Measurements from ENCODE around the gene COL1A2. TPM values are rescaled to one million over a fixed set of nuclear protein-coding genes. Genes with fewer than 3 reads are reported as not detected.

The COL1A2 gene
- total RNA-seq, 1 experiment from 2014 or later: 2,203 TPM

DNA sequence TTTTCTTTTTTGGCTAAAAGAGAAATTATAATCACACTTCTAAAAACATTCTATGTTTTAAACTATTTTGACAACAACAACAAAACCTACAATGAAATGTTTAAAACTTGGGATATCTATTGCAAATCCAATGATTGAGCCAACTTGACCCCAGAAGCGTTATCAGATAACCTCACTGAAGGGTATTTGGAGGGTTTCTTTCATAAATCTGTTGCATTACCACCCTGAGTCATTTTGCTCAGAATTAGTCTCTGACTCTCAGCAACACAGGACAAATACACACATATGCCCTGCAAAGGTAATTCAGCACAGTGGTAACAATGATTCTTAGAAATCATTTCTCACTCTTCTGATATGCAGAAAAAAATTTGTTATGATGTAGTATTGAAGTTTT, 2.3 kb upstream of the COL1A2 start:
- no peak for DNase-seq (ENCODE audit: low read depth in 1 of 2, low spot score in 2 of 2)
- Histone ChIP-seq H3K36me3 (peaks cover 27% of the 10 kb centered on the region), H3K9me3 (replicated peaks) (no peaks in the 10 kb centered on the region), H3K27ac (peak overlapping the region; percentile 78), H3K27me3 (replicated peaks) (no peaks in the 10 kb centered on the region), H3K4me3 (no peak overlapping the region), H3K4me1 (replicated peaks) (peaks cover 27% of the 10 kb centered on the region)

DNA sequence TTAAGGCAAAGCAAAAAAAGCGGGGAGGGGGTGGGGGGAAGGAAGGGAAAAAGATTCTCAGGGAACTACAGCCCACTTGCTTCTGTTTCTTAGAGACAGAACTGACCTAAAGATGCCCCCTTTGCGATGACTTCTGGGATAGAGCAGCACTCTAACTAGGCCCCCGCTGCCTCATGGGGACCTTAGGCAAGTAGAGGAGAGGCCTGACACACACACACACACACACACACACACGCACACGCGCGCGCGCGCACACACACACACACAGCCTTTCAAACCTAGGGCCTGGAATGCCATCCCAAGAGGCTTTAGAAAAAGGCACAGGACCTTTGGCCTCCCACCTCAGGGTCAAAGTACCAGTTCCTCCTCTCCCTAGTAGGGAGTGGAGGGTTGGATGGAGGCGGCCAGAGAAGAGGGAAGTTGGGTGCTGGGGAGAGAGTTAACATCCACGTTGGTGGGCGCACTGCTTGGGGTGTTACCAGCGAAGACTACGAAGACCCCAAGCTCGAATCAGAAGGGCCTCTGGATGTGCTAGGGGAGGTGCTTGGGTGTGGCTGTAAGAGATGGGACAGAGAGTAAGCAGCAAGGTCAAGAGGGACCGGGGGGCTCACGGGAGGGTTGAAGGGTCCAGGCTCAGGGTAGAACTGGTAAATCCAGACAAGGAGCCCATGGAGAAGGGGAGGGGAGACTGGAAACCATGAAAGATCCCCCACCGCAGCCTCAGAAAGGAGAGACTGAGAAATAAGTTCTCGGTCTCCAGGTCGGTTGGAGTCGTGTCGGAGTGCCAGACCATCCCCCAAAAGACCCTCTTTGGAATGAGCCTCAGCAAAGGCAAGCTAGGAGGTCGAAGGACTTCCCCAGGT, 1.2 kb upstream of the COL1A2 start:
- H3K4me1 ChIP-seq (replicated peaks): peaks cover 27% of the 10 kb centered on the region
- H3K27ac ChIP-seq: peak overlapping the region; percentile 78
- H3K4me3 ChIP-seq: peak overlapping the region; percentile 60
- no peaks in the 10 kb centered on the region for H3K27me3 ChIP-seq (replicated peaks)
- DNase-seq (ENCODE audit: low read depth in 1 of 2, low spot score in 2 of 2): peak in 1 of 2 experiments; percentile 44
- H3K36me3 ChIP-seq: peaks cover 38% of the 10 kb centered on the region
- H3K9me3 ChIP-seq (replicated peaks): no peaks in the 10 kb centered on the region

DNA sequence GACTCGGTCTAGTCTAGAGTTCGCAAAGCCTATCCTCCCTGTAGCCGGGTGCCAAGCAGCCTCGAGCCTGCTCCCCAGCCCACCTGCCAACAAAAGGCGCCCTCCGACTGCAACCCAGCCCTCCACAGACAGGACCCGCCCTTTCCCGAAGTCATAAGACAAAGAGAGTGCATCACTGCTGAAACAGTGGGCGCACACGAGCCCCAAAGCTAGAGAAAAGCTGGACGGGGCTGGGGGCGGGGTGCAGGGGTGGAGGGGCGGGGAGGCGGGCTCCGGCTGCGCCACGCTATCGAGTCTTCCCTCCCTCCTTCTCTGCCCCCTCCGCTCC, 622 bp upstream of the COL1A2 start:
- Histone ChIP-seq H3K4me1 (replicated peaks) (peaks cover 32% of the 10 kb centered on the region), H3K9me3 (replicated peaks) (no peaks in the 10 kb centered on the region), H3K27ac (peak overlapping the region; percentile 98), H3K27me3 (replicated peaks) (no peaks in the 10 kb centered on the region), H3K36me3 (peaks cover 44% of the 10 kb centered on the region), H3K4me3 (peak overlapping the region; percentile 60)
- DNase-seq (ENCODE audit: low read depth in 1 of 2, low spot score in 2 of 2): no peak

DNA sequence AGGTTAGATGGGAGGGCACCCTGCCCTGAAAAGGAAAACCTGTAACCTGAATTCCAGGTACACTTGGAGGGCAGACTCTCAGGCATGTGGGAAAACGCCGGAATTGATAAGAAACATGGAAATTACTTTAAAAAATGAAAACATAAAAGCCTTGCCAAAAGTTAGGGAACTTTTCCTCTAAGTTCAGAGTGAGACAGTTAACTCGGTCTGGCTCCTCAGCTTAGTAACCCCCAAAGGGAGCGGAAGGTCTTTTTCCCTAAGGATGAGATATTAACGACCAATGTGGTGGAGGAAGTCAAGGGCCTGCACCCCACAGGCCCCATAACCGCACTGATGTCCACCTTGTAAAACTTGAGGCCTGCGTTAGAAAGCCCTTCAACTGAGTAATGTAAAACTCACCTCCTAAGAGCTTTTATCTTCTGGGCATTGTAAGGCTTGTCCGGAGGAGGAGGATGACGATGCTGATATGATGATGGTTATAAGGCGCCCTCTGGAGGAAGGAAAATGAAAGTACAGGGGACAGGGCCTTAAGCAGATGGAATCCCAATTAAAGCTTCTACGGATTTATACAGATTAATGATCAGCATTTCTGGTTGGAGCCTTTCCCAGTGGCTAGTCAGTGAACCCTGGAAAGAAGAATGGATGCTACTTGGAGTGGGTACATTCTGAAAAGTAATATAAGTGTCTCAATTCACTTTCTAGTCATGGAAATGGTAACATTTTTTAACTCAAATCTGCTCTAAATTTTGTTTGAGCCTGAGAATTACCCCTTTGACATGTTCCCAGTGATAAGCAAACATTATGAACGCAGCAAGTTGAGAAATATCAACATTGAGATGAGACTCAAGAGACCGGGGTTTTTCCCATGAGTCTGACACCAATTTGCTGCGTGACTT, 694 bp downstream of the COL1A2 start:
- peak overlapping the region; percentile 98 for H3K27ac ChIP-seq
- no peaks in the 10 kb centered on the region for H3K27me3 ChIP-seq (replicated peaks)
- peaks cover 57% of the 10 kb centered on the region for H3K36me3 ChIP-seq
- no peaks in the 10 kb centered on the region for H3K9me3 ChIP-seq (replicated peaks)
- H3K4me3 ChIP-seq: peak overlapping the region; percentile 60
- peak; percentile 67 to 88 for DNase-seq (ENCODE audit: low read depth in 1 of 2, low spot score in 2 of 2)
- peaks cover 45% of the 10 kb centered on the region for H3K4me1 ChIP-seq (replicated peaks)

DNA sequence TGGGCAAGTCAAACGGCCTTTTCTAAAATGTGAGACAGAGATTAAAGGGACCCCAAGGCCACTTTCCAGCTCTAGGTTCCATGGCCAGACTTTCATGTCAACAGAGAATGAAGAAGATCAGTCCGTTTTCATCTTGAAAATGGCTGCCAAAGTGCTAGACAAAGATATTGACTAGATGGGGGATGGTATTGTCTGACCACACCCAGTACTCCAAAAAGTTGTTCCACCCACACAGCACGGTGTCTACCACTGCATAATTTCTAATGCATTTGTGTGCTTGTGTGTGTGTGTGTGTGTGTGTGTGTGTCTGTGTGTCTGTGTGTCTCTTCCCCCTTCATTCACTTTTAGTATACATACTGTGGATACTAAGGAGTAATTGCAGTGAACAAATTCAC, 1.3 kb downstream of the COL1A2 start:
- Histone ChIP-seq H3K4me3 (peak overlapping the region; percentile 60), H3K4me1 (replicated peaks) (peaks cover 51% of the 10 kb centered on the region), H3K36me3 (peaks cover 64% of the 10 kb centered on the region), H3K27ac (peak overlapping the region; percentile 98), H3K9me3 (replicated peaks) (no peaks in the 10 kb centered on the region), H3K27me3 (replicated peaks) (no peaks in the 10 kb centered on the region)
- peak; percentile 75 to 91 for DNase-seq (ENCODE audit: low read depth in 1 of 2, low spot score in 2 of 2)

GRCh38 chr7:94396596-94396995, 1.9 kb downstream of the COL1A2 start:
- Histone ChIP-seq H3K4me3 (peak overlapping the region; percentile 60), H3K36me3 (peaks cover 67% of the 10 kb centered on the region), H3K9me3 (replicated peaks) (no peaks in the 10 kb centered on the region), H3K27me3 (replicated peaks) (no peaks in the 10 kb centered on the region), H3K4me1 (replicated peaks) (peaks cover 51% of the 10 kb centered on the region), H3K27ac (peak overlapping the region; percentile 98)
- DNase-seq (ENCODE audit: low read depth in 1 of 2, low spot score in 2 of 2): no peak

DNA sequence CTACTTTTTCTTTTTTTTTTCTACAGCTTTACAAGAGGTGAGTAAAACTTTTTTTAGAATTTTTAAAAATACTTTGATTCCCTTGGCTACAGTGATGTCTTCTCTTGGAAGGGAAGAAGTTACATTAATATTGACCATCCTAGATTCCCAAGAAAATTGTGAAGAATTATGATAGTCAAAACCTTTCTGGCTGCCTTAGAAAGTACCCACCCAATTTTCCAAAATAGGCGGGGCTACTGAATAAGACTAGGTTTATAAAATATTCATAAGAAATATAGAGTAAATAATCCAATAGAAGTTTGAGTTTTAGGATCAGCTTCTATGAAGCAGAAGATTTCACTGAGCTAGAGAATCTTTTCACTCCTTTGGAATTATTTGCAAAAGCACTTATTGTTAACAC, 3.0 kb downstream of the COL1A2 start:
- Histone ChIP-seq H3K27me3 (replicated peaks) (no peaks in the 10 kb centered on the region), H3K27ac (peak overlapping the region; percentile 98), H3K9me3 (replicated peaks) (no peaks in the 10 kb centered on the region), H3K36me3 (peaks cover 79% of the 10 kb centered on the region), H3K4me1 (replicated peaks) (peaks cover 52% of the 10 kb centered on the region), H3K4me3 (peak overlapping the region; percentile 60)
- DNase-seq (ENCODE audit: low read depth in 1 of 2, low spot score in 2 of 2): no peak

- H3K27me3 ChIP-seq (replicated peaks): no peaks in the 10 kb centered on the region
- H3K27ac ChIP-seq: peak overlapping the region; percentile 98
- H3K9me3 ChIP-seq (replicated peaks): no peaks in the 10 kb centered on the region
- DNase-seq (ENCODE audit: low read depth in 1 of 2, low spot score in 2 of 2): no peak
- peaks cover 90% of the 10 kb centered on the region for H3K36me3 ChIP-seq
- H3K4me1 ChIP-seq (replicated peaks): peaks cover 52% of the 10 kb centered on the region
- H3K4me3 ChIP-seq: peak overlapping the region; percentile 60
These were observed 4.1 kb downstream of the COL1A2 start for GRCh38 chr7:94398841-94399240.

DNA sequence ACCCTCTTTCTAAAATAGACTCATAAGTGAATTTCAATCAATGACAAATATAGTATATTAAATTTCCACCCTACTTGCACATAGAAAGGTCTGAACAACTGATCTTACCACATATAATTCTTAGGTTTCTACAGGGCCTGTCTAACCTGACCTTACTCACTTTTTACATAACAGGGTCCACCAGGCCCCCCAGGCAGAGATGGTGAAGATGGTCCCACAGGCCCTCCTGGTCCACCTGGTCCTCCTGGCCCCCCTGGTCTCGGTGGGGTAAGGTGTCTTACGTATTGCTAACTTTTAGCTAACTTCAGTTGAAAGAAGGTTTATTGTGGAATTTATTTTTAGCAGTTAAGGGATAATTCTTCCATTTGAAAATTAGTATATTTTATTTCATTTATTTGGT, 5.3 kb downstream of the COL1A2 start:
- H3K4me1 ChIP-seq (replicated peaks): peaks cover 61% of the 10 kb centered on the region
- H3K36me3 ChIP-seq: peaks cover 98% of the 10 kb centered on the region
- peak overlapping the region; percentile 60; the same call in 1 of the 2 replicates for H3K4me3 ChIP-seq
- H3K27ac ChIP-seq: peak overlapping the region; percentile 98
- no peaks in the 10 kb centered on the region for H3K27me3 ChIP-seq (replicated peaks)
- peak in 1 of 2 experiments; percentile 60 for DNase-seq (ENCODE audit: low read depth in 1 of 2, low spot score in 2 of 2)
- H3K9me3 ChIP-seq (replicated peaks): no peaks in the 10 kb centered on the region

DNA sequence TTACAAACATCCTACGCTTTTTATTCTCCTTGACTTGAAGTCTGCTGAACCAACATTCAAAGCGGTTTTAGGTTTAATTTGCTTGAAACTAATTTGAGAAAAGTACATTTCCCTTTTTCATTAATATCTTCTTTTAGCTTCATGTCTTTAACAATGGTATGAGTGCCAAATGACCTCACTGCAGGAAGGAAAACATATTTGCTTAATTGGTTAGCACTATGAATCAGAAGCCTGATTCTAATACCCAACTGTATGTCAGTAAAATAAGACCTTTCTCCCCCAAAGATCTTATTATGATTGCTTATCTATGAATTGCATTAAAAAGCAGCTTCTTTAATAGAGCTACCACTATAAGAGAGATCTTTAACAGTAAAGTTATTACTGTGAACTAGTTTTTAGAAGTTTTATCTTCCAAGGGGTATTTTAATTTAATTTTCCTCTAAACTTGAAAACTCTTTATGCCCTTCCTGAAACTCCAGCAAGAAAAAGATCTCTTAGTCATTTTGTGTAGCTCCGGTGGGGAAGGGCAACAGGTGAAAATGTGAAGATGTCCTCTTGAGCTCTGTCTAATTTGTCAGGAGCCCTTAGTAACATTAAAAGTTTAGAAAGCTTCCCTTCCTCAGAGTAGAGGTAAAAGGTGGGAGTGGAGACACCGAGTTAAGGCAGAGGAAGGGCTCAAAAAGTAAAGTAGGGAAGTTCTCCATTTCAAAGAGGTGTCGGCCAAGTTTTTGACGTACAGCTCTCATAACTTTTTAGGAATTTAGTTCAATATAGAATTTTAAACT, 6.1 kb downstream of the COL1A2 start:
- no peak for DNase-seq (ENCODE audit: low read depth in 1 of 2, low spot score in 2 of 2)
- peak overlapping the region; percentile 98 for H3K27ac ChIP-seq
- H3K4me1 ChIP-seq (replicated peaks): peaks cover 69% of the 10 kb centered on the region
- peaks cover 98% of the 10 kb centered on the region for H3K36me3 ChIP-seq
- H3K27me3 ChIP-seq (replicated peaks): no peaks in the 10 kb centered on the region
- no peaks in the 10 kb centered on the region for H3K9me3 ChIP-seq (replicated peaks)
- H3K4me3 ChIP-seq: no peak overlapping the region

DNA sequence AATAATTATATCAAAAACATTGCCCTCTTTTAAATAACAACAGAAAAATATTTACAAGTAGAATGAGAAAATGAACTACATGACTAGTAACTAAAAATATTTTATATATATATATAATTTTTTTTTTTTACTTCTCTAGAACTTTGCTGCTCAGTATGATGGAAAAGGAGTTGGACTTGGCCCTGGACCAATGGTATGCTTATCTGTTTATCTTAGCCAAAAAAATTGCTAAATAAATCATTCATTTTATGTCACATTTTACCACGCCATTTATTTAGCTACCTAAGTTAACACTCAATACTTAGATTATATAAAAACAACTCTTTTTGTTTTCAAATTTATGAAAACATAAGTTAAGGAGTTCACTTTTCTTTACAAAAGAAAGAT, 6.7 kb downstream of the COL1A2 start:
- Histone ChIP-seq H3K27ac (peak overlapping the region; percentile 98), H3K27me3 (replicated peaks) (no peaks in the 10 kb centered on the region), H3K36me3 (peaks cover 98% of the 10 kb centered on the region), H3K9me3 (replicated peaks) (no peaks in the 10 kb centered on the region), H3K4me1 (replicated peaks) (peaks cover 75% of the 10 kb centered on the region), H3K4me3 (no peak overlapping the region)
- DNase-seq (ENCODE audit: low read depth in 1 of 2, low spot score in 2 of 2): no peak

DNA sequence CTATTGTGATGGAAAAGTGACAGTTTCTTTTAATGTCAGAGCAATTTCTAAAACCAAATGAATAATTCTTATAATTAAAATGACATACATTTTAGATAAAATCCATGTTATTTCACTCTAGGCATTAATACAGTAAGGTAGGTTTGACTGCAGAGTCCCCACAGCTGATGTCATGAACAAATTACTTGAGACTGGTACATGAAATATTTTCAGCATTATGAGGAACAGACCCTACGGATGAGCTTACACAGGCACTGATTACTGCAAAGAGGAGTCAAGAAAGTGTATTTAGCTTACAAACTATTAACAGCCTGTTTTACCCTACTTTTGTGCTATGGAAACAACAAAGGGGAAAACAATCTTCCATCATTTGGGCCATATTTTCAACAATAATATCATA, 8.9 kb downstream of the COL1A2 start:
- H3K27me3 ChIP-seq (replicated peaks): no peaks in the 10 kb centered on the region
- H3K4me1 ChIP-seq (replicated peaks): peaks cover 94% of the 10 kb centered on the region
- H3K36me3 ChIP-seq: peaks cover 98% of the 10 kb centered on the region
- no peak overlapping the region for H3K4me3 ChIP-seq
- peak overlapping the region; percentile 8; the same call in 1 of the 2 replicates for H3K27ac ChIP-seq
- H3K9me3 ChIP-seq (replicated peaks): no peaks in the 10 kb centered on the region
- peak in 1 of 2 experiments; percentile 11 for DNase-seq (ENCODE audit: low read depth in 1 of 2, low spot score in 2 of 2)

GRCh38 chr7:94405506-94405905, 10.8 kb downstream of the COL1A2 start:
- peaks cover 95% of the 10 kb centered on the region for H3K4me1 ChIP-seq (replicated peaks)
- peaks cover 98% of the 10 kb centered on the region for H3K36me3 ChIP-seq
- no peak overlapping the region for H3K4me3 ChIP-seq
- no peaks in the 10 kb centered on the region for H3K9me3 ChIP-seq (replicated peaks)
- DNase-seq (ENCODE audit: low read depth in 1 of 2, low spot score in 2 of 2): peak in 1 of 2 experiments; percentile 45
- no peaks in the 10 kb centered on the region for H3K27me3 ChIP-seq (replicated peaks)
- H3K27ac ChIP-seq: peak overlapping the region; percentile 18
